T follicular helper cell (primary cell): ENCODE results near the gene RNF145.
"Not testable (repeated sequence)": the region's sequence is repeated elsewhere in the genome, so short reads cannot be mapped to it uniquely, and the experiment has no call there.

Source experiments
- DNase-seq: peaks from one replicate; pipeline ENCODE4 v3.0.0-alpha.2; 2020; ENCODE audit warnings: low read depth
- total RNA-seq, 2 experiments: gene quantifications; one replicate each; lab custom pipeline; 2026; lab: John Stamatoyannopoulos, UW

The RNF145 gene
- total RNA-seq: 136 to 359 reads per million in 2 experiments

- peak; percentile 90 for DNase-seq
Observed at GRCh38 chr5:159209438-159210209, at the start of gene RNF145. Gene RNF145 (minus strand): TSS chr5:159209553. CDS start chr5:159203617, 5,936 bp downstream.

GRCh38 chr5:159258361-159258760, 49.0 kb upstream of the RNF145 start:
- no peak for DNase-seq

GRCh38 chr5:159257629-159258283, 48.4 kb upstream of the RNF145 start:
- no peak for DNase-seq

- no peak for DNase-seq
Observed at GRCh38 chr5:159257007-159257406, 47.7 kb upstream of the RNF145 start.

GRCh38 chr5:159252195-159252594, 42.8 kb upstream of the RNF145 start:
- no peak for DNase-seq

GRCh38 chr5:159249158-159249557, 39.8 kb upstream of the RNF145 start:
- no peak for DNase-seq

- no peak for DNase-seq
Observed at GRCh38 chr5:159244890-159245289, 35.5 kb upstream of the RNF145 start.

- DNase-seq: no peak
Observed at GRCh38 chr5:159244163-159244562, 34.8 kb upstream of the RNF145 start.

- no peak for DNase-seq
Observed at GRCh38 chr5:159243385-159243784, 34.0 kb upstream of the RNF145 start.

GRCh38 chr5:159242656-159243055, 33.3 kb upstream of the RNF145 start:
- DNase-seq: no peak

- DNase-seq: no peak
Observed at GRCh38 chr5:159241946-159242552, 32.7 kb upstream of the RNF145 start.

GRCh38 chr5:159240301-159240870, 31.0 kb upstream of the RNF145 start:
- no peak for DNase-seq

- DNase-seq: not testable (repeated sequence)
Observed at GRCh38 chr5:159235871-159236520, 26.6 kb upstream of the RNF145 start.

GRCh38 chr5:159231167-159231566, 21.8 kb upstream of the RNF145 start:
- DNase-seq: no peak

GRCh38 chr5:159230657-159231056, 21.3 kb upstream of the RNF145 start:
- no peak for DNase-seq

- DNase-seq: not testable (repeated sequence)
Observed at GRCh38 chr5:159228097-159228496, 18.7 kb upstream of the RNF145 start.

- DNase-seq: no peak
Observed at GRCh38 chr5:159227452-159227851, 18.1 kb upstream of the RNF145 start.

- no peak for DNase-seq
Observed at GRCh38 chr5:159226451-159226850, 17.1 kb upstream of the RNF145 start.

- no peak for DNase-seq
Observed at GRCh38 chr5:159224471-159224870, 15.1 kb upstream of the RNF145 start.

- no peak for DNase-seq
Observed at GRCh38 chr5:159223469-159223868, 14.1 kb upstream of the RNF145 start.

GRCh38 chr5:159220206-159220605, 10.9 kb upstream of the RNF145 start:
- DNase-seq: no peak

GRCh38 chr5:159218595-159219023, 9.3 kb upstream of the RNF145 start:
- no peak for DNase-seq
